GM18507 (cell line): ENCODE results near the gene GSK3B.

Source experiments
- DNase-seq: peaks from one replicate; pipeline ENCODE4 v3.0.0; 2011; ENCODE audit warnings: low read depth; ENCODE audit not compliant: insufficient read length; ENCODE audit errors: extremely low spot score
- FAIRE-seq: peaks from 2 replicates; lab custom pipeline; 2011; peaks lifted over from hg19 to GRCh38; lab: Jason Lieb, UNC

The GSK3B gene

GRCh38 chr3:119808244-119808643 is 286.0 kb downstream of the GSK3B start:
- FAIRE-seq = no peak
- DNase-seq = no peak

- FAIRE-seq = no peak
- DNase-seq = no peak
Measured at GRCh38 chr3:119800844-119801243, 293.4 kb downstream of the GSK3B start.

- DNase-seq (no peak), FAIRE-seq (no peak)
Measured at GRCh38 chr3:119796785-119797184, 297.5 kb downstream of the GSK3B start.

- no peak for FAIRE-seq
Measured at GRCh38 chr3:119796368-119796767, 297.9 kb downstream of the GSK3B start.

GRCh38 chr3:119795849-119796248 is 298.4 kb downstream of the GSK3B start:
- no peak for DNase-seq
- FAIRE-seq = no peak

More at GRCh38 chr3:119796368-119796767, 297.9 kb downstream of the GSK3B start:
- DNase-seq = no peak

GRCh38 chr3:119794971-119795612 is 299.2 kb downstream of the GSK3B start:
- FAIRE-seq = no peak
- DNase-seq = no peak

- FAIRE-seq (no peak), DNase-seq (no peak)
Measured at GRCh38 chr3:119794401-119794800, 299.8 kb downstream of the GSK3B start.

GRCh38 chr3:119792270-119792669 is 302.0 kb downstream of the GSK3B start:
- DNase-seq (no peak), FAIRE-seq (no peak)

GRCh38 chr3:119790369-119790768 is 303.9 kb downstream of the GSK3B start:
- no peak for DNase-seq
- no peak for FAIRE-seq

GRCh38 chr3:119786409-119786808 is 307.8 kb downstream of the GSK3B start:
- DNase-seq (no peak), FAIRE-seq (no peak)

- no peak for DNase-seq
- FAIRE-seq = no peak
Measured at GRCh38 chr3:119783883-119784282, 310.4 kb downstream of the GSK3B start.

- DNase-seq = no peak
- FAIRE-seq = no peak
Measured at GRCh38 chr3:119783255-119783654, 311.0 kb downstream of the GSK3B start.

- DNase-seq (no peak), FAIRE-seq (no peak)
Measured at GRCh38 chr3:119782460-119782859, 311.8 kb downstream of the GSK3B start.

- DNase-seq (no peak), FAIRE-seq (no peak)
Measured at GRCh38 chr3:119781330-119782198, 312.7 kb downstream of the GSK3B start, which contains the start of gene NR1I2. NR1I2 (plus strand) TSS chr3:119782101.

GRCh38 chr3:119779731-119780383 is 314.4 kb downstream of the GSK3B start:
- peak; percentile 11 for DNase-seq
- peak; percentile 89 for FAIRE-seq

GRCh38 chr3:119778811-119779210 is 315.4 kb downstream of the GSK3B start:
- no peak for FAIRE-seq
- DNase-seq = no peak

- DNase-seq (no peak), FAIRE-seq (no peak)
Measured at GRCh38 chr3:119778176-119778575, 316.1 kb downstream of the GSK3B start.

- FAIRE-seq = no peak
- DNase-seq = no peak
Measured at GRCh38 chr3:119776304-119776703, 317.9 kb downstream of the GSK3B start.

GRCh38 chr3:119774444-119774843 is 319.8 kb downstream of the GSK3B start:
- FAIRE-seq = peak; percentile 56
- no peak for DNase-seq
